ENCODE measurements around the gene KLHL3.

KLHL3 gene

DNA sequence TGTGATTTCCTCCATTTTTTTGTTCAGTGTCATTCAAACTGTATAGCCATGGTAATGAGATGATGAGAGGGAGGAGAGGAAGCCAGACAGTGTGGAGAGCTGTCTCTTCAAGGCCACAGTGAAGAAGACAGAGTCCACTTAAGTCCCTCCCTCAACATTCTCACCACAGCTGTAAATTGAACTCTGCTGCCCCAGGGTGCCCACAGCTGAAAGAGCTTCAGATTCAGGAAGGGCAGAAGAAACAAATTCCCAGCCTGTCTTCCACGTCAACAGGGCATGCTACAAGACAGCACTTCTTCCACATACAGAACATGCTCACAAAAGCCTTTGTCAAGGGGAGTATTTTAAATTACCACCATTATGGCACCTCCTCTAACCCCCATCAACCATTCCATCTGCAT is 100.4 kb downstream of the KLHL3 start:
- TF ChIP-seq, protein P1, sequence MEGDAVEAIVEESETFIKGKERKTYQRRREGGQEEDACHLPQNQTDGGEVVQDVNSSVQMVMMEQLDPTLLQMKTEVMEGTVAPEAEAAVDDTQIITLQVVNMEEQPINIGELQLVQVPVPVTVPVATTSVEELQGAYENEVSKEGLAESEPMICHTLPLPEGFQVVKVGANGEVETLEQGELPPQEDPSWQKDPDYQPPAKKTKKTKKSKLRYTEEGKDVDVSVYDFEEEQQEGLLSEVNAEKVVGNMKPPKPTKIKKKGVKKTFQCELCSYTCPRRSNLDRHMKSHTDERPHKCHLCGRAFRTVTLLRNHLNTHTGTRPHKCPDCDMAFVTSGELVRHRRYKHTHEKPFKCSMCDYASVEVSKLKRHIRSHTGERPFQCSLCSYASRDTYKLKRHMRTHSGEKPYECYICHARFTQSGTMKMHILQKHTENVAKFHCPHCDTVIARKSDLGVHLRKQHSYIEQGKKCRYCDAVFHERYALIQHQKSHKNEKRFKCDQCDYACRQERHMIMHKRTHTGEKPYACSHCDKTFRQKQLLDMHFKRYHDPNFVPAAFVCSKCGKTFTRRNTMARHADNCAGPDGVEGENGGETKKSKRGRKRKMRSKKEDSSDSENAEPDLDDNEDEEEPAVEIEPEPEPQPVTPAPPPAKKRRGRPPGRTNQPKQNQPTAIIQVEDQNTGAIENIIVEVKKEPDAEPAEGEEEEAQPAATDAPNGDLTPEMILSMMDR (conservative IDR thresholded peaks at IDR 0.05; ENCODE audit: control insufficient read depth, insufficient read depth, low read depth, low read length), result no peak
- DNase-seq (ENCODE audit: low read depth), result no peak
- H3K4me3 ChIP-seq (ENCODE audit: control insufficient read depth, low read depth, low read length), result no peak overlapping the region

DNA sequence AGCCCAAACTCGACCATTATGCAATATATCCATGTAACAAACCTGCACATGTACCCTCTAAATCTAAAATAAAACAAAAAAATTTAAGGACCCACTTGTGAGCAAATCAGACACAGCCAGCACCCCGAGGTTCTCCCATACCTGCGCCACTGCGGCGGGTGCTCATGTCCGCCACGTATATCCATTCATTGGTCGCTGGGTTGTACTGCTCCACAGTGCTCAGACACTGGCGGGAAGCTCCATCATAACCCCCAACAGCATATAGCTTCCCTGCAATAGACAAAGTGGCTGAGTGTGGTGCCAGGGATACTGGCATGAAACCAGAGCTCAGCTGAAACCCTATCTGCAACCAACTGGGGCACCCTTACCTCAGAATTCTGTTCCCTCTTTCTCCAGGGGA is 102.0 kb downstream of the KLHL3 start:
- no peak for DNase-seq (ENCODE audit: low read depth)
- TF ChIP-seq, protein P1 (conservative IDR thresholded peaks at IDR 0.05; ENCODE audit: control insufficient read depth, insufficient read depth, low read depth, low read length), result no peak
- H3K4me3 ChIP-seq (ENCODE audit: control insufficient read depth, low read depth, low read length), result no peak overlapping the region

DNA sequence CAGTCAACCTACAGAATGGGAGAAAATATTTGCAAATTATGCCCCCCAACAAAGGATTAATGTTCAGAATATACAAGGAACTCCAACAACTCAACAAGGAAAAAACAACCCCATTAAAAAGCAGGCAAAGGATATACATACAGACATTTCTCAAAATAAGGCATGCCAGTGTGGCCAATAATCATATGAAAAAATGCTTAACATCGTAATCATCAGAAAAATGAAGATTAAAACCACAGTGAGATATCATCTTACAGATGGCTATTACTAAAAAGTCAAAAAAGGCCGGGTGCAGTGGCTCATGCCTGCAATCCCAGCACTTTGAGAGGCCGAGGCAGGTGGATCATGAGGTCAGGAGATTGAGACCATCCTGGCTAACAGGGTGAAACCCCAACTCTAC is 103.2 kb downstream of the KLHL3 start:
- H3K4me3 ChIP-seq (ENCODE audit: control insufficient read depth, low read depth, low read length), result no peak overlapping the region
- DNase-seq (ENCODE audit: low read depth), result no peak
- TF ChIP-seq, protein P1 (conservative IDR thresholded peaks at IDR 0.05; ENCODE audit: control insufficient read depth, insufficient read depth, low read depth, low read length), result no peak

DNA sequence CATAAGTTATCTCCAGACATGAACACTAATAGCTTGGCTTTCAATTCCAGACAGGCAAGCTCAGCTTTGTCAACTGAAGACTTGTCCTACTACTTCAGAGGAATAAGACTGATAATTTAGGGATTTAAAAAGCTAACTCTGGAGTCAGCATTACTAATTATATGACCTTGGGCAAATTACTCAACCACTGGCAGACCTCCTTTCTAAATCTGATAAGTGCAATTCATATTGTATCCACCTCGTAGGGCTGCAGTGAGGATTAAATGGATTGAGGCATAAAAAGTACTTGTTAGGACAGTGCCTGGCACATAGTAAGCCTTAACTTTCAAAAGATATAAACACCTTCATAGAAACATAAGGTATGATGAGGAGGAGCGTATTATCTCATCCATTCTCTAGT is 104.4 kb downstream of the KLHL3 start:
- H3K4me3 ChIP-seq (ENCODE audit: control insufficient read depth, low read depth, low read length), result no peak overlapping the region

DNA sequence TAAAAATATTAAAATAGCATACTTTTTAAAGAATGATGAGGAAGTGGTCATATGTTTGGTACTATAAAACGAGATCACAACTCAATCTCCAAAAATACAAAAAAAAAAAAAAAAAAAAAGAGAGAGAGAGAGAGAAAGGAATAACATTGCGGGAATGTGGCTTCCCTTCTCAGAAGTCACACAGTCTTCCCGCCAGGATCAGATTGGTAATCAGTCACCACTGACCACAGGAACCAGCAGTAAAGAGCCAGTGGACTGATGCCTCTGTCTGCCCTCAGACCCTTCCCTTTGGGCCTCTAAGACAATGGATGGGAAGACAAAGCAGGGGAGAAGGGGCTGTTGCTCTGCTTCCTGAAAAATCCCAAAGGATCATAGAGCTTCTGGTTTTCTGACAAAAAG is 104.9 kb downstream of the KLHL3 start:
- TF ChIP-seq, protein P1 (conservative IDR thresholded peaks at IDR 0.05; ENCODE audit: control insufficient read depth, insufficient read depth, low read depth, low read length), result no peak
- no peak overlapping the region for H3K4me3 ChIP-seq (ENCODE audit: control insufficient read depth, low read depth, low read length)
- DNase-seq (ENCODE audit: low read depth), result no peak

More for the DNA sequence above, 104.4 kb downstream of the KLHL3 start:
- DNase-seq (ENCODE audit: low read depth), result no peak
- TF ChIP-seq, protein P1 (conservative IDR thresholded peaks at IDR 0.05; ENCODE audit: control insufficient read depth, insufficient read depth, low read depth, low read length), result no peak

DNA sequence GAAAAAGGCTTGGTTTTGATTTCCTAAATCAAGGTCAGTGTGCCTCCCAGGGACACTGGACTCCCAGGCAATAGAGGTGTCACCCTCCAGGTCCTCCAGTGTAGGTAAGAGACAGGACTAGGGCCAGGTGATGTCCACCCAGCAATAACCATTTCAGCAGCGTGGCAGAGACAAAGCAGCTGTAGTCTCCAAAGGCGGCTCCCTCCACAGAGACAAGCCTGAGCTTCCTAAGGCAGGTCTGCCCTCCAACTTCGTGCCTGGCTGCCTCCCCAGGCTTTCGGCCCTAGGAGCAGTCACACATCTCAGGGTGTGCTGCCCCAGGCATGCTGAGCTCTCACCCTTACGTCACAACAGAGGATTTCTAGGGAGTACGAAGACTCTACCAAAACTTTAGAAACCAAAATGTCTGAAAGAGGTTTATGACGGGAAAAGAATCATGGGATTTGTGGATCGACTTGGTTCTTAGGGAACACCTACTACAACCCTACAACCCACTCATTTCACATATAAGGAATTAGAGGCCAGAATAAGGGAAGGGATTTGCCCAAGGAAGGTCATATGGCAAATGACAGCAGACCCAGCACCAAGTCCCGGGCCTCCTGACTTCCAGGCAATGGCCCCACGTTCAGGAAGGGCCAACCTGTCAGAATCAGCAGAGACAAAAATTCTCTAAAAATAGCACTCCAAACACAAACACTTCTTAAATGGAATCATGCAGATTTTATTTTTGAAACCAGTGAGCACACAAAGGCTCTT is 105.5 kb downstream of the KLHL3 start:
- H3K4me3 ChIP-seq (ENCODE audit: control insufficient read depth, low read depth, low read length), result no peak overlapping the region
- TF ChIP-seq, protein P1 (conservative IDR thresholded peaks at IDR 0.05; ENCODE audit: control insufficient read depth, insufficient read depth, low read depth, low read length), result no peak
- DNase-seq (ENCODE audit: low read depth), result no peak

Measured in fibroblast of mammary gland (primary cell).